Right lobe of liver (tissue), 4 donors: Measurements from ENCODE around the gene POC1A.

Experiments used
- CTCF ChIP-seq, 4 donors: fragments of 200-600 bp in 3 of 4; fragments of 450-650 bp in 1 of 4; IDR thresholded peaks; one replicate each; pipeline versions ENCODE4 v1.5.1 to v1.8.0; 2016 to 2022; ENCODE audit warnings: antibody characterized with exemption in 4 of 4, mild to moderate bottlenecking in 2 of 4
- POLR2A ChIP-seq: fragments of 450-650 bp; IDR thresholded peaks from one replicate; pipeline ENCODE4 v1.6.1; 2017; ENCODE audit warnings: antibody characterized with exemption, mild to moderate bottlenecking
- donor health status: DM: no; HTN: no; CAD: no.
- donor health status: DM: no; HTN: no; CAD: no.
- donor health status: DM: no; HTN: yes; CAD: no.

- TF ChIP-seq CTCF (IDR thresholded peaks at IDR 0.05), result no peak
- no peak for TF ChIP-seq POLR2A
Measured at GRCh38 chr3:52202384-52203077, 48.3 kb upstream of the POC1A start.
